Activated T-cell treated with anti-CD3 and anti-CD28 coated beads, Interleukin-2, amount 50 U/mL, for 4 hours (primary cell): Measurements from ENCODE around the gene ACTN4. TPM values are rescaled to one million over a fixed set of nuclear protein-coding genes. Genes with fewer than 3 reads are reported as not detected.
A peak's percentile ranks its signal among the peaks of the same experiment; 100 is the strongest.
"Not testable (repeated sequence)": the region's sequence is repeated elsewhere in the genome, so short reads cannot be mapped to it uniquely, and the experiment has no call there.

Experiments
- ATAC-seq, 2 donors: fragments of 200-7000 bp; cut with Tn5 transposase; one replicate each; pipeline ENCODE4 v1.10.0; 2021
- DNase-seq: peaks from one replicate; pipeline ENCODE4 v3.0.0-alpha.2; 2020
- H3K27me3 Mint-ChIP-seq: one replicate; pipeline ENCODE4 v1.8.0; 2021; ENCODE audit warnings: low read depth, mixed read lengths
- H3K36me3 Mint-ChIP-seq: one replicate; pipeline ENCODE4 v1.8.0; 2022; ENCODE audit warnings: mixed read lengths; ENCODE audit not compliant: insufficient read depth
- H3K4me1 Mint-ChIP-seq: one replicate; pipeline ENCODE4 v1.8.0; 2021; ENCODE audit warnings: low read depth, mixed read lengths
- H3K4me3 Mint-ChIP-seq: one replicate; pipeline ENCODE4 v1.8.0; 2021; ENCODE audit warnings: mild to moderate bottlenecking, moderate library complexity, mixed read lengths
- H3K9me3 Mint-ChIP-seq: one replicate; pipeline ENCODE4 v1.8.0; 2021; ENCODE audit warnings: mixed read lengths
- total RNA-seq, 3 donors: library from RNA; stranded (reverse); gene quantifications; one replicate each; pipeline ENCODE4 v1.2.1, GENCODE V29; 2021

The ACTN4 gene
- total RNA-seq = 100 to 1,000 TPM; 215 to 233 (median 230) TPM

DNA sequence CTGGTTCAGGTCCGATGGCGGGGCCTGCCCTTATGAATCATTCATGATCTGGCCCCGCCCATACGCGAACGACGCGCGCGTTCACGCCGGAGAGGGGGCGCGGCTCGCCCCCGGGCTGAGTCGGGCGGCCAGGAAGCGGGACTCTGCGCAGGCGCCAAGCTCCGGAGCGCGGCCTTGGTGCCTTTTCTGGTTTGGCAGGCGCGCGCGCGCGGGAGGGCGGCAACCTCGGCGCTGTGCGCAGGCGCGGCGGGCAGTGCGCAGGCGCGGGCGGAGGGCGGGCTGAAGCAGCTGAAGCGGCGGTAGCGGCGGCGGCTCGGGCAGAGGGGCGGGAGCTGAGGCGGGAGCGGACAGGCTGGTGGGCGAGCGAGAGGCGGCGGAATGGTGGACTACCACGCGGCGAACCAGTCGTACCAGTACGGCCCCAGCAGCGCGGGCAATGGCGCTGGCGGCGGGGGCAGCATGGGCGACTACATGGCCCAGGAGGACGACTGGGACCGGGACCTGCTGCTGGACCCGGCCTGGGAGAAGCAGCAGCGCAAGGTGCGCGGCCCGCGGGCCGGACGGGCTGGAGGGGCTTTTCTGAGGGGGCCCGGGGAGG lies at the start of gene ACTN4:
TSS of gene ACTN4 (plus strand) at position 282 of the 598 bp plus-strand sequence. CDS start at position 379, 97 bp downstream.
- H3K9me3 Mint-ChIP-seq = no peaks in the 10 kb centered on the region

DNA sequence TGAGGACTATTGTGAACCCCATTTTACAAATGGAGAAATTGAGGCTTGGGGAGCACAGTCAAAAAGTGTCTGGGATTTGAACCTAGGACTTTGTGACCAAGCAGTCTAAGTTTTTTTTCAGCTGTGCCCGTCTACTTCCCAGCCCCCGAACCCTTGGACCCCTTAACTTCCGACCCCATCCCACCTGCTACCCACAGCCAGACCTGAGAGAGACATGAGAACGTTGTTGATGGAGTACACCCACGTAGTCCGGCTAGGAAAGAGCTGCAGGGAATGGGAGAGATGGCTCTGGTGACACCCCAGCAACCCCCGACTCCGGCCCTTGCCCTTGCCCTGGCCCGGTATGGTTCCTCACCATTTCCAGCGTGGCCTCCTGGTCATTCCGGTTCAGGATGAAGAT lies 47.7 kb upstream of the ACTN4 start:
- Mint-ChIP-seq H3K9me3 (no peaks in the 10 kb centered on the region), H3K27me3 (no peaks in the 10 kb centered on the region), H3K36me3 (peaks cover 20% of the 10 kb centered on the region), H3K4me3 (no peak overlapping the region), H3K4me1 (no peaks in the 10 kb centered on the region)
- DNase-seq (no peak), ATAC-seq (no peak)

More for the DNA sequence above, at the start of gene ACTN4:
- Mint-ChIP-seq H3K36me3 (peaks cover 3% of the 10 kb centered on the region), H3K4me1 (peaks cover 40% of the 10 kb centered on the region), H3K27me3 (peaks cover 10% of the 10 kb centered on the region), H3K4me3 (peak within 1 kb of the TSS; percentile 95)
- DNase-seq = peak; percentile 100
- peak; percentile 89 to 92 for ATAC-seq

DNA sequence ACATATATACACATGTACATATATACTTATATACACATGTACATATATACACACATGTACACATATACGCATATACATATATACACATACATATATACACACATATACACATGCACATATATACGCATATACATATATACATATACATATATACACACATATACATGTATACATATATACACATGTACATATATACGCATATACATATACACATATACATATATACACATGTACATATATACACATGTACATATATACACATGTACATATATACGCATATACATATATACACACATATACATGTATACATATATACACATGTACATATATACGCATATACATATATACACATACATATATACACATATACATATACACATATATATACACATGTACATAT lies 44.6 kb upstream of the ACTN4 start:
- not testable (repeated sequence) for H3K9me3 Mint-ChIP-seq, H3K27me3 Mint-ChIP-seq, H3K36me3 Mint-ChIP-seq, ATAC-seq, H3K4me1 Mint-ChIP-seq, H3K4me3 Mint-ChIP-seq, DNase-seq

DNA sequence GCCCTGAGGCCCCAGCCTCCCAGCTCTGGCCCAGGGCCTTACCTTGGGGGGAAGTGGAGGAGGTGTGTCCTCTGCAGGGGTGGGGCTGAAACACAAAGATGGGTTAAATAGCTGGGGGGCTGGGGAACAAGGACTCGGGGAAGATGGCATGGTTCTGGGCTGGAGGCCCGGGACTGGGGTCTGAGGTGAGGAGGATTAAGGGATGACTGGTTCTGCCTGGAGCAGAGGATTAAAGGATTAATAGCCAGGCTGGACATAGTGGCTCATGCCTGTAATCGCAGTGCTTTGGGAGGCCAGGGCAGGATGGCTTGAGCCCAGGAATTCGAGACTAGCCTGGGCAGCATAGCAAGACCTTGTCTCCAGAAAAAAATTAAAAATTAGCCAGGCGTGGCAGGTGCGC lies 41.3 kb upstream of the ACTN4 start:
- Mint-ChIP-seq H3K9me3 (no peaks in the 10 kb centered on the region), H3K4me1 (no peaks in the 10 kb centered on the region), H3K36me3 (peaks cover 18% of the 10 kb centered on the region), H3K4me3 (no peak overlapping the region), H3K27me3 (no peaks in the 10 kb centered on the region)
- DNase-seq (no peak), ATAC-seq (no peak)

DNA sequence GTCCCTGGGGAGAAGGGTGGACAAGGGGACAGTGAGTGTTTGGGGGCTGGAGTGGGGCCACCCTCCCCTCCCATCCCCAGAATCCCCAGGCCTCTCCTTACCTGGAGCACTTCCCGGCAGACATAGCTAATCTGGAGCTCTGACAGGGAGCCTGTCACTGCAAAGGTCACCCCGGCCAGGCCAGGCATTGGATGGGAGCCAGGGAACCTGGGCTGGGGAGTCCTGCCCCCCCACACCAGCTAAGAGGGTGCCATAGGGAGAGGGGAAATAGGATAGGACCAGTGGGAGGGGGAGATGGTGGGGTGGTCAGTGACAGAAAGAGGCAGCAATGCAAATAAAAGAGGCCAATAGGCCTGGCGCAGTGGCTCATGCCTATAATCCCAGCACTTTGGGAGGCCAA lies 33.2 kb upstream of the ACTN4 start:
- H3K27me3 Mint-ChIP-seq = no peaks in the 10 kb centered on the region
- peaks cover 25% of the 10 kb centered on the region for H3K36me3 Mint-ChIP-seq
- no peak overlapping the region for H3K4me3 Mint-ChIP-seq
- ATAC-seq (no peak), DNase-seq (no peak)
- no peaks in the 10 kb centered on the region for H3K9me3 Mint-ChIP-seq
- peaks cover 34% of the 10 kb centered on the region for H3K4me1 Mint-ChIP-seq

DNA sequence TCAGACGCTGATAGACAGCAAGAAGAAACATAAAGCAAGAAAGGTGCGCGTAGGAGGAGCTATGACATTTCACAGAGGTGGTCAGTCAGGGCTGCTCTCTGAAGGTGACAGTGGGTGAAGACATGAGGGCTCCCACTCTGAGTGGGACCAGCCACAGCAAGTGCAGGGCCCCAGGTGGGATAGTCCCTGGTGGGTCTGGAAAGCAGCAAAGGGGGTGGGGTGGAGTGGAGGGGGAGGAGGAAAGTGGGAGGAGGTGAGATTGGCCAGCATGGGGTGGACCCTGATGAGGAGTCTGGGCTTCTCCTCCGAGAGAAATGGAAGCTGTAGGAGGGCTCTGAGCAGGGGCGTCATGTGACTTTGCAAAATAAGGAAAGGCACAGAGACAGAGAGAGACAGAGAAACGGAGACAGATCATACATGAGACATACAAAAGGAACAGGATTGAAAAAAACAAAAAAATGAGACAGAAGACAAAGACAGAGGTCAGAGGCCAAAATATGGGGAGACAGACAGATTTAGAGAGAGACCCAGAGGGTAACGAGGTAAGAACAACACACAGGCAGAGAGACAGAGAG lies 32.4 kb upstream of the ACTN4 start:
- peak overlapping the region; percentile 99 for H3K4me3 Mint-ChIP-seq
- DNase-seq (no peak), ATAC-seq (no peak)
- peaks cover 23% of the 10 kb centered on the region for H3K36me3 Mint-ChIP-seq
- peaks cover 42% of the 10 kb centered on the region for H3K4me1 Mint-ChIP-seq
- no peaks in the 10 kb centered on the region for H3K9me3 Mint-ChIP-seq
- H3K27me3 Mint-ChIP-seq = no peaks in the 10 kb centered on the region

DNA sequence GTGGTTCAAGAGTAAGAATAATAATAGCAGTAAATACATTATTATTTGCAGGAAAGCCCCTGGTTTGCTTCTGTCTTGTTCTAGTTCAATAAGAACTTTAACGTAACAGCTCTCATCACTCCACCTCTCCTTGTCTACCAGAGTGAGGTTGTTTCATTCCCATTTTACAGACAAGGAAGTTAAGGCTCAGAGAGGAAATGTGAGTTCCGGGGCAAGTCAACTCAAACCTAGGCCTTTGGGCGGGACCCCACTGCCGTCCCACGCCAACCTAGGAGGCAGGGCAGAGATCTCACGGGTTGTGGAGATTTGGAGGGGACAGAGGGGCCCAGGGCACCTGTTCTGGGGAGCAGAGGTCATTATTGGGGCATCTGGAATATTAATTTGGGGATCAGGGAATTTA lies 31.2 kb upstream of the ACTN4 start:
- H3K4me3 Mint-ChIP-seq = peak overlapping the region; percentile 99
- DNase-seq (no peak), ATAC-seq (no peak)
- H3K36me3 Mint-ChIP-seq = peaks cover 14% of the 10 kb centered on the region
- H3K9me3 Mint-ChIP-seq = no peaks in the 10 kb centered on the region
- H3K4me1 Mint-ChIP-seq = peaks cover 46% of the 10 kb centered on the region
- H3K27me3 Mint-ChIP-seq = no peaks in the 10 kb centered on the region

DNA sequence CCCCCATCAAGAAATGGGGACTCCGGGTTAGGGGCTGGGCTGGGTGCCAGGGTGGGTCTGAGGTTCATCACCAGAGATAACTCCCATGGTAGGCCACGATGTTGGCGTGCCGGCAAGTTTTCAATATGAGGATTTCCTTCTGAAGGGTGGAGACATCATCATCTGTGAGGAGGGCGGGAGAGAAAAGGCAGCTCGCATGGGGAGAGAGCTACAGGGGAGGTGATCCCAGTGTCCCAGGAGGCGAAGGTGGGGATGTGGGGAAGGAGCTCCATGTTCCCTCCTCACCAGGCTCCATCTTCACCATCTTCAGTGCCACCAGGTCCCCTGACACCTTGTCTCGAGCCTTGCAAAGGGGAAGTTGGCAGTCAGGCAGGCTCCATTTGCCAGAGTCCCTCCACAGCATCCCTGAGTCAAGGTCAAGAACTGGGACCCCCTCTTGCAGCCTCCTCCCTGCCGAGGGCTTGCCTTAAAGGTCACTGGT lies 30.1 kb upstream of the ACTN4 start:
- H3K27me3 Mint-ChIP-seq = no peaks in the 10 kb centered on the region
- no peaks in the 10 kb centered on the region for H3K9me3 Mint-ChIP-seq
- ATAC-seq (peak in 1 of 2 donors; percentile 6), DNase-seq (no peak)
- peaks cover 50% of the 10 kb centered on the region for H3K4me1 Mint-ChIP-seq
- H3K36me3 Mint-ChIP-seq = peaks cover 20% of the 10 kb centered on the region
- H3K4me3 Mint-ChIP-seq = peak overlapping the region; percentile 99

DNA sequence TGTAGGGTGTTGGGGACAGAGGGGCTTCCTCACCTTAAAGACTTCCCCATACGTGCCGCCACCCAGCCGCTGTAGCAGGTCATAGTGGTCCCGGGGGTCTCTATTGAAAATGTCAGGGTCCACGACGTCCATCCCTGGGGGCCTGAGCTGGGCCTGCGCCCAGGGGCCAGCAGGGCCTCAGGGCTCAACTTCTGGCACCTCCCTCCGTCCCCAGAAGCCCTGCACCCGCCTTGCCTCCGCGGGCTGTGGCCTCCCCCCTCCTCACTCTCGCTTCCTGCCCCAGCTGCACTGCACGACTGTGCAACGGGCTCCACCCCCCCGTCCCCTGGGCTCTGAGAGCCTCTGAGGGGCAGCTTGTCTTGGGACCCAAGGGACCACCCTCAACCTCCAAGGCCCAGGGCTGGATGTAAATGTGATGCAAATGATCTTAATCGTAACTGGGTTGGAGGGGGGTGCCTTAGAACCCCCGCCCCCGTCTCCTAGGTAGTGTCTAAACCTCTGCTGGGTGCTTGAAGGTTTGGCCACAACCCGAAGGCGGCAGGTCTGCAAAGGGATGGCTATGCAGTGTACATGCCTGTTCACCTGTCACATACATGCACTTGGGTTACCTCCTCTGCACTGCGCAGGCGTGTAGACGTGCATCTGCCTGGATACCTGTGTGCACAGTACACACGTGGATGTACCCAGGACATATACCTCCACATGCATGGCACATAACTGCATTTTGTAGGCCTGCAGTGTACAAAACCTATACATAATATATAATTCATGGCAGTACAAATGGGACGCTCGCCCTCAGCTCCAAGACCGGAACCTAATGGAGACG lies 29.5 kb upstream of the ACTN4 start, which contains the start of gene MAP4K1:
TSS of gene MAP4K1 (minus strand) at position 190 of the 826 bp plus-strand sequence. CDS start at position 132, 58 bp downstream.
- Mint-ChIP-seq H3K9me3 (no peaks in the 10 kb centered on the region), H3K36me3 (peaks cover 17% of the 10 kb centered on the region), H3K4me1 (peaks cover 47% of the 10 kb centered on the region), H3K27me3 (no peaks in the 10 kb centered on the region), H3K4me3 (peak within 1 kb of the TSS; percentile 99)
- peak; percentile 60 to 67 for ATAC-seq
- DNase-seq = peak; percentile 51

DNA sequence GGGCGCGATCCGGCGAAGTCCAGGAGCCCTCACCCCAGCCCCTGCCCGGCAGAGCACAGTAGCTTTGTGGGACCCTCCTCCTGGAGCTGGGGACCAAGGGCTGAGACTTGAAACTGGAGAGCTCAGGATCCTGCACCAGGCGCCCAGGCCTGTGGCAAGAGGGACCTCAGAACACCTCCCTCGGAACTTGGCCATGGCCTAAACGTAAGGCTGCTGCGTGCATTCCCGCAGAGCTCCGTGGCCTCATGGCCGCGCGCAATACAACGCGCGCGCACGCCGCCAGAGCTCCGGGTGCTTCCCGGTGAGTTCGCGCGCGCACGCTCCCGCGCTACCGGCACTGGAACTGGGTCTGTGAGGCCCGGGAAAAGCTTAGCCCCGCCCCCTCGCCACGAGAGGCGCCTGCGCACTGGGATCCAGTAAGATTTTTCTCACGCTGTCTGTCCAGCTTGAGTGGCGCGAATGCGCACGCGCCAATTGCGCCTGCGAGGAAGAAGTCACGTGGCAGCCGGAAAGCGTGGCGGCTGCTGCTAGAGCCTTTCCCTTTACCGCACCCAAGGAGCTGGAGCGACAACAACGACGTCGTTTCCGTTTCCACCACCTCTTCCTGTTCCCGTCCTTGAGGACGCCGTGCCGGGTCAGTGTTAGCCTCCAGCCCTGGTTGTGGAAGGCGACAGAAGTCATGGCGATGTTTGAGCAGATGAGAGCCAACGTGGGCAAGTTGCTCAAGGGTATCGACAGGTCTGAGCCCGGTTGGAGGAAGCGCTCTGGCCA lies 28.7 kb upstream of the ACTN4 start, which contains the start of gene EIF3K:
TSS of gene EIF3K (plus strand) at position 599 of the 771 bp plus-strand sequence. CDS start at position 680, 81 bp downstream.
- peak; percentile 75 to 76 for ATAC-seq
- peaks cover 16% of the 10 kb centered on the region for H3K36me3 Mint-ChIP-seq
- H3K4me3 Mint-ChIP-seq = peak within 1 kb of the TSS; percentile 99
- no peaks in the 10 kb centered on the region for H3K9me3 Mint-ChIP-seq
- no peaks in the 10 kb centered on the region for H3K27me3 Mint-ChIP-seq
- peak; percentile 96 for DNase-seq
- H3K4me1 Mint-ChIP-seq = peaks cover 42% of the 10 kb centered on the region

DNA sequence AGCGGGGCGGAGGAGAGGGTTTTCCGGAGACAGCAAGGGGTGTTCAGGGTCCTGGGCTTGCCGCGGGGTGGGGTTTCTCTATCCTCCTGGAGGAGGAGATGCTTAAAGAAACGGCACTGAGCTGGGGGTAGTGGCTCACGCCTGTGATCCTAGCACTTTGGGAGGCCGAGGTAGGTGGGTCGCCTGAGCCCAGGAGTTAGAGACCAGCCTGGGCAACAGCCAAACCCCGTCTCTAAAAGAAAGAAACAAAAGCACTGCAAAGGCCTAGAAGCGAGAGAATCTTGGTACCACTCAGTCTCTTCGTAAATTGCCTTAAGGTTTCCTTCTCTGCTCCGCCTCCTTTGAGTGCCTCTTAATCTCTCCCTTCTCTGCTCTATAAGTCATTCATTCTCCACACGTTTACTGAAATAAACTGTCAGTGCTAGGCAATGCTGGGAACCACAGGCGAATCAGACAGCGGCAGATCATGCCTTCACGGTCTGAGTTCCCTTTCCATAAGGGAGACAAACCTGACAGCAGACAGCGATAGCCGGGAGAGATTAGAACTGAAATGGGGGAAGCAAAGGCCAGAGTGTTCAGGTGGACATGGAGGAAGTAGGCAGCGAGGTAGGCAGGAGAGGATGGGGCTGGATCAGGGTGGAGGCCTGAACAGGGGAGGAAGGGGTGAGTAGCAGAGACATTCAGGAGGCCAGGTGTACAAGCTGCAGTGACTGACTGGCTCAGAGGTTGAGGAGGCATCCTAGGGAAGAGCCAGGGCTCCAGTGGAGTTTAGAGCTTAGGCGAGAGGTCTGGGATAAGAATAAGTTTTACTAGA lies 27.9 kb upstream of the ACTN4 start:
- no peak for DNase-seq
- H3K36me3 Mint-ChIP-seq = peaks cover 19% of the 10 kb centered on the region
- peaks cover 42% of the 10 kb centered on the region for H3K4me1 Mint-ChIP-seq
- no peaks in the 10 kb centered on the region for H3K27me3 Mint-ChIP-seq
- no peaks in the 10 kb centered on the region for H3K9me3 Mint-ChIP-seq
- H3K4me3 Mint-ChIP-seq = peak overlapping the region; percentile 99
- peak; percentile 1 to 9 for ATAC-seq

DNA sequence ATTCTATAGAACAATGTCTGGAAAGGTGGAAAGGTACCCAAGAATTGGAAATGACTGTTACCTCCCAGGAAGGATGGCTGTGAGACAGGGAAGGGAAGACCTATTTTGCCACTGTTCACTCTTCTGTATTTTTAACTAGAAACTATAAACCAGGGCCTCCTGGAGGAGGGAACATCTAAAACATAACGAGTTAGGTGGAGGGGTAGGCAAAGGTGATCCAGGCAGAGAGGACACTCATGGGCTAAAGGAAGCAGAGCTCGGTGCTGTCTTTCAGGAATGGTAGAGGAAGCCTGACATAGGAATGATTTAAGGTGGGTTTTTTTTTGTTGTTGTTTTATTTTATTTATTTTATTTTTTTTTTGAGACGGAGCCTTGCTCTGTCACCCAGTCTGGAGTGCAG lies 22.6 kb upstream of the ACTN4 start:
- DNase-seq (no peak), ATAC-seq (no peak)
- peaks cover 36% of the 10 kb centered on the region for H3K36me3 Mint-ChIP-seq
- no peaks in the 10 kb centered on the region for H3K27me3 Mint-ChIP-seq
- H3K9me3 Mint-ChIP-seq = no peaks in the 10 kb centered on the region
- H3K4me3 Mint-ChIP-seq = no peak overlapping the region
- H3K4me1 Mint-ChIP-seq = peaks cover 12% of the 10 kb centered on the region

DNA sequence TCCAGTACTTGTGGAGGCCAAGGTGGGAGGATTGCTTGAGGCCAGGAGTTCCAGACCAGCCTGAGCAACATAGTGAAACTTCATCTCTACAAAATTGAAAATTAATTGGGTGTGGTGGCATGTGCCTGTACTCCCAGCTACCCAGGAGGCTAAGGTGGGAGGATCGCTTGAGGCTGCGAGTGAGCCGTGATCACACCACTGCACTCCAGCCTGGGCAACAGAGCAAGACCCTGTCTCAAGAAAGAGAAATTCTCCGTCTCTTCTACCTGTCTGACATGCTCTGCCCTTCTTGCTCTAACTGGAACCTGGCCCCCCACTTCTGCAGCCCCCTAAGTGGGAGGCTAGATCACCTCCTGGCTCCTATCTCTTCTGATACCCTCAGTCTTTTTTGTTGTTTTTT lies 21.0 kb upstream of the ACTN4 start:
- H3K36me3 Mint-ChIP-seq = peaks cover 39% of the 10 kb centered on the region

More for the DNA sequence above, 21.0 kb upstream of the ACTN4 start:
- Mint-ChIP-seq H3K27me3 (no peaks in the 10 kb centered on the region), H3K9me3 (no peaks in the 10 kb centered on the region), H3K4me1 (peaks cover 4% of the 10 kb centered on the region), H3K4me3 (no peak overlapping the region)
- no peak for DNase-seq
- ATAC-seq = no peak
